Activated B cell treated with CpG ODN at 0.5 μM for 24 hours (primary cell): ENCODE data around the gene ARL15. TPM values are rescaled to one million over a fixed set of nuclear protein-coding genes. Genes with fewer than 3 reads are reported as not detected.

Experiments
- ATAC-seq: fragments of 200-7000 bp; cut with Tn5 transposase; one replicate; pipeline ENCODE4 v1.10.0; 2021; ENCODE audit warnings: low read depth, mild to moderate bottlenecking, moderate library complexity
- CTCF ChIA-PET: fragments of 350-600 bp; sonication (Branson Sonifier 250); formaldehyde crosslinking; loops from one replicate; lab custom pipeline; 2021; ENCODE audit warnings: antibody characterized with exemption; lab: Charles Lee
- POLR2A ChIA-PET: fragments of 350-600 bp; sonication (Branson Sonifier 250); formaldehyde crosslinking; loops from one replicate; lab custom pipeline; 2021; ENCODE audit warnings: antibody characterized with exemption; lab: Charles Lee
- DNase-seq: peaks from one replicate; pipeline ENCODE4 v3.0.0; 2022
- H3K27ac Mint-ChIP-seq: one replicate; pipeline ENCODE4 v1.8.0; 2020; ENCODE audit warnings: mixed read lengths
- H3K27me3 Mint-ChIP-seq: one replicate; pipeline ENCODE4 v1.8.0; 2021; ENCODE audit warnings: mixed read lengths
- H3K36me3 Mint-ChIP-seq: one replicate; pipeline ENCODE4 v1.8.0; 2021; ENCODE audit warnings: low read depth, mixed read lengths
- H3K4me1 Mint-ChIP-seq: one replicate; pipeline ENCODE4 v1.8.0; 2021; ENCODE audit warnings: mixed read lengths
- H3K4me3 Mint-ChIP-seq: one replicate; pipeline ENCODE4 v1.8.0; 2020; ENCODE audit warnings: mild to moderate bottlenecking, mixed read lengths
- H3K9me3 Mint-ChIP-seq: one replicate; pipeline ENCODE4 v1.8.0; 2020; ENCODE audit warnings: mixed read lengths
- CTCF ChIP-seq: fragments of 200-600 bp; IDR thresholded peaks from one replicate; pipeline ENCODE4 v1.8.0; 2022; ENCODE audit warnings: antibody characterized with exemption, mild to moderate bottlenecking
- intact Hi-C: fragments of 100-400 bp; cut with micrococcal nuclease; formaldehyde crosslinking; loops from one replicate; pipeline ENCODE4 v1.15.1; 2024
- total RNA-seq: library from RNA; stranded (reverse); gene quantifications from 2 replicates; pipeline ENCODE4 v1.2.3, GENCODE V29; 2022

ARL15 gene
- total RNA-seq, 1 donor from 2014 or later: 17.5 TPM

GRCh38 chr5:54217826-54218503, 92.4 kb downstream of the ARL15 start:
- Mint-ChIP-seq H3K4me1 (peaks cover 3% of the 10 kb centered on the region), H3K4me3 (no peak overlapping the region), H3K36me3 (no peaks in the 10 kb centered on the region), H3K27me3 (no peaks in the 10 kb centered on the region), H3K27ac (no peak overlapping the region), H3K9me3 (no peaks in the 10 kb centered on the region)
- POLR2A ChIA-PET: no interaction called here
- ATAC-seq (no peak), DNase-seq (no peak)
- CTCF ChIA-PET: no interaction called here
- intact Hi-C loops: loop anchor here (1.0 to 10.0 kb wide), 7 partner anchors 736 to 1303 kb away; no protein-coding TSS in a partner anchor
- TF ChIP-seq CTCF: peak; percentile 25

- Mint-ChIP-seq H3K27me3 (no peaks in the 10 kb centered on the region), H3K36me3 (no peaks in the 10 kb centered on the region), H3K4me3 (no peak overlapping the region), H3K9me3 (no peaks in the 10 kb centered on the region), H3K27ac (no peak overlapping the region), H3K4me1 (peaks cover 6% of the 10 kb centered on the region)
- intact Hi-C loops: loop anchor here (5.0 to 10.0 kb wide), 2 partner anchors 1268 to 1300 kb away; no protein-coding TSS in a partner anchor
- POLR2A ChIA-PET: no interaction called here
- TF ChIP-seq CTCF: no peak
- DNase-seq (no peak), ATAC-seq (no peak)
- CTCF ChIA-PET: interaction anchor here (0.7 to 2.9 kb wide), 2 partner anchors 8 to 13 kb away, joined by 4 to 14 read pairs; no protein-coding TSS in a partner anchor
These were observed 95.1 kb downstream of the ARL15 start for GRCh38 chr5:54215233-54215736.

GRCh38 chr5:54214722-54215121, 95.7 kb downstream of the ARL15 start:
- Mint-ChIP-seq H3K27me3 (no peaks in the 10 kb centered on the region), H3K27ac (no peak overlapping the region), H3K36me3 (no peaks in the 10 kb centered on the region), H3K4me3 (no peak overlapping the region), H3K9me3 (no peaks in the 10 kb centered on the region), H3K4me1 (peaks cover 6% of the 10 kb centered on the region)
- DNase-seq (no peak), ATAC-seq (no peak)
- ChIA-PET POLR2A (no interaction called here), CTCF (interaction anchor here (2.9 kb wide), 1 partner anchor 14 kb away, joined by 14 read pairs; no protein-coding TSS in a partner anchor)
- no peak for TF ChIP-seq CTCF
- intact Hi-C loops: loop anchor here (5.0 to 10.0 kb wide), 2 partner anchors 1267 to 1300 kb away; no protein-coding TSS in a partner anchor

- CTCF ChIA-PET: no interaction called here
- no peak for TF ChIP-seq CTCF
- intact Hi-C loops: loop anchor here (10.0 kb wide), 1 partner anchor 1298 kb away; no protein-coding TSS in a partner anchor
These were observed 98.0 kb downstream of the ARL15 start for GRCh38 chr5:54212331-54212730.

GRCh38 chr5:54211912-54212311, 98.5 kb downstream of the ARL15 start:
- Mint-ChIP-seq H3K27ac (no peak overlapping the region), H3K36me3 (no peaks in the 10 kb centered on the region), H3K4me1 (peaks cover 10% of the 10 kb centered on the region), H3K9me3 (no peaks in the 10 kb centered on the region), H3K27me3 (no peaks in the 10 kb centered on the region), H3K4me3 (no peak overlapping the region)
- ChIA-PET POLR2A (no interaction called here), CTCF (no interaction called here)
- intact Hi-C loops: loop anchor here (10.0 kb wide), 1 partner anchor 1297 kb away; no protein-coding TSS in a partner anchor
- no peak for DNase-seq
- no peak for ATAC-seq
- TF ChIP-seq CTCF: no peak

More at GRCh38 chr5:54212331-54212730, 98.0 kb downstream of the ARL15 start:
- POLR2A ChIA-PET: no interaction called here
- Mint-ChIP-seq H3K4me1 (peaks cover 10% of the 10 kb centered on the region), H3K36me3 (no peaks in the 10 kb centered on the region), H3K9me3 (no peaks in the 10 kb centered on the region), H3K27me3 (no peaks in the 10 kb centered on the region), H3K4me3 (no peak overlapping the region), H3K27ac (no peak overlapping the region)
- no peak for ATAC-seq
- no peak for DNase-seq
